Measurements from ENCODE around the gene CACNA1I.

CACNA1I gene

DNA sequence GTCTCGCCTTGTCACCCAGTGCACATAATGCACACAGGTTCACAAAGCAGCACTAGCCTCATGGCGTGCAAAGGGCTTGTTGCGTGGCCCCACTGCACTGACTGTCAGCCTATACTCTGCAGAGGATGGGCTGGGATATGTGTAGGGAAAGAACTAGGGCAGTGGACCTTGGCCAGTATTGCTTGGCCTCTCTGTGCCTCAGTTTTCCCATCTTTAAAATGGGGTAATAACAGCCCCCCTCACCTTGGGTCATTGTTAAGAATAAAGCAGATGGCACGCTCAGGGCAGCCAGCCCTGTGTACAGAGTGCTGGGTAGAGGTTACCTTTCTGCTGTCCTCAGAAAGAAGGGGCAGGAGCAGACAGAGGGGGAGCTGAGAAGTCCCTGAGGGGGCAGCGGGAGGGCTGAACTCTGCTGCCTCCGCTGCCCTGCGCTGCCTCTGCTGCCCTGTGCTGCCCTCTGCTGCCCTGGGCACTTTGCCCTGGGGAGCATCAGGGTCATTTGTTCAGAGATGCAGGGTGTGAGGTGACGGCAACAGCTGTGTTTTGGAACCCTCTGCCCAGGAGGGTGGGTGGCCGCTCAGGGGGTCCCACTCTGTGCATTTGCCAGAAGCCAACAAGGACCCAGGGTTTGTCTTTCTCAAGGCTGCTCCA is 71.2 kb downstream of the CACNA1I start:
- Mint-ChIP-seq H3K4me1 (ENCODE audit: low read depth) (no peaks in the 10 kb centered on the region), H3K4me3 (no peak overlapping the region), H3K27me3 (peaks cover 10% of the 10 kb centered on the region), H3K36me3 (ENCODE audit: low read depth) (no peaks in the 10 kb centered on the region), H3K27ac (no peak overlapping the region), H3K9me3 (no peaks in the 10 kb centered on the region)
- intact Hi-C loops (cut with micrococcal nuclease) = no loop called here

DNA sequence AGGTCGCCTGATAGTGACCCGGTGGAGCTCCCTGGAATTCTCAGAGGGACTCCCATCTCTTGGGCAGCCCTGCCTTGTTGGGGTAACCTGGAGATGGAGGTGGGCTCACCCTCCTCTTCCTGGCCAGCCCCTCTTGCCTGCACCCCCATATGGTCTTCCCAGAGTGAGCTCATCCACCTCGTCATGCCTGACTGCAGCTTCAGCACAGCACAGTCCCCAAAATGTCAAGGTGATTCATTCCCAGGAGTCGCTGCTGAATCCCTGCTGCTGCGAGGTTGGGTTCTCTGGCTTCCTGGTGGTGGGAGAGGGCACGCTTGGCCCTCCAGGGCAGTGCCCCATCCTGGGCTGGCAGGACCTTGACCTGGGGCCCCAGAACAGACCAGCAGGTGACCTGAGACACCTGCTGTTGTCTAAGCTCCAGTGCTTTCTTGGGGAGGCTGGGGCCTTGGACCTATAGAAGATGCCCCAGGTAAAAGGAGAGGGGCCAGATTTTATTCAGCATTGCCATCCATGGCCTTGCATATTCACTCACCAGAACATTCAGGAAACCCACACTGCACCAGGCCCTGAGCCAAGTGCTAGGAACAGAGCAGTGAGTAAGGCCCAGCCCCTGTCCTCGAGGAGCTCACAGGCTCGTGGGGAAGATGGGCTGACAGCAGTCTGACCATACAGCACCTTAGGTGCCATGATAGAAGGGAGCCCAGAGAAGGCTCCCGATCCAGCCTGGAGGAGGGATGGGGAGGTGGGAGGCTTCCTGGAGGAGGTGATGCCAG is 72.9 kb downstream of the CACNA1I start:
- Mint-ChIP-seq H3K4me1 (ENCODE audit: low read depth) (no peaks in the 10 kb centered on the region), H3K9me3 (no peaks in the 10 kb centered on the region), H3K27ac (no peak overlapping the region), H3K4me3 (no peak overlapping the region), H3K27me3 (peaks cover 12% of the 10 kb centered on the region), H3K36me3 (ENCODE audit: low read depth) (no peaks in the 10 kb centered on the region)
- intact Hi-C loops (cut with micrococcal nuclease) = no loop called here

DNA sequence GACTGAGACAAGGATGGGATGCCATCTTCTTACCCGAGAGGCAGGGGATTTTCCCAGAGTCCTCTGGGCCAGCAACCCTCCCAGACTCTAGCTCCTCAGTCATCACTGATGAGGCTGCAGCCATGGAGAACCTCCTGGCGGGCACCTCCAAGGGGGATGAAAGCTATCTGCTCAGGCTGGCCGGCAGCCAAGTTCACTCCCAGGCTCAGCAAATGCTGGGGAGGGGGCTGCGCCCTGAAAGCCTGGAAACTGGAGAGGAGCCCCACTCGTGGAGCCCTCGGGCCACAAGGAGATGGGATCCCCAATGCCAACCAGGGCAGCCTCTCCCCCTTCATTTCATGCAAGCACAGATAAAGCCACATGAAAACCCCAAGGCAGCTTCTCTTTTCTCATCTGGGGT is 75.0 kb downstream of the CACNA1I start:
- H3K36me3 Mint-ChIP-seq (ENCODE audit: low read depth) = no peaks in the 10 kb centered on the region
- intact Hi-C loops (cut with micrococcal nuclease) = no loop called here
- H3K4me3 Mint-ChIP-seq = no peak overlapping the region
- H3K4me1 Mint-ChIP-seq (ENCODE audit: low read depth) = no peaks in the 10 kb centered on the region
- no peak overlapping the region for H3K27ac Mint-ChIP-seq
- H3K27me3 Mint-ChIP-seq = peaks cover 12% of the 10 kb centered on the region
- no peaks in the 10 kb centered on the region for H3K9me3 Mint-ChIP-seq

DNA sequence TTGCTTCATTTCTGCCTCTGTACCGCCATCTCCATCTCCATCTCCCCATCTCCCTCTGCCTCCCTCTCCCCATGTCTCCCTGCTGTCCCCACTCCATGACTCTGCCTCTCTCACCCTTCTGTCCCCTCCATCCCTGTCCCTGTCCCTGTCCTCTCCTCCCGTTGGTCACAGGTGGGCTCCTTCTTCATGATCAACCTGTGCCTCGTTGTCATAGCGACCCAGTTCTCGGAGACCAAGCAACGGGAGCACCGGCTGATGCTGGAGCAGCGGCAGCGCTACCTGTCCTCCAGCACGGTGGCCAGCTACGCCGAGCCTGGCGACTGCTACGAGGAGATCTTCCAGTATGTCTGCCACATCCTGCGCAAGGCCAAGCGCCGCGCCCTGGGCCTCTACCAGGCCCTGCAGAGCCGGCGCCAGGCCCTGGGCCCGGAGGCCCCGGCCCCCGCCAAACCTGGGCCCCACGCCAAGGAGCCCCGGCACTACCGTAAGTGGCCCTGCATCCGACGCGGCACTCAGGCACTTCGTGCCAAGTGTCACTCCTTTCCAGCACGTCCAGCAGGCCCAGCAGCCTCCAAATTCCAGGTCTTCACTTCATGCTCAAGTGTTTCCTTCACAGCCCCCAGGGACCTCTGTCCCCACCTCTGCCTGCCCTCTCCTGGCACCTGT is 76.0 kb downstream of the CACNA1I start:
- Mint-ChIP-seq H3K4me1 (ENCODE audit: low read depth) (no peaks in the 10 kb centered on the region), H3K9me3 (no peaks in the 10 kb centered on the region), H3K27ac (no peak overlapping the region), H3K27me3 (peaks cover 10% of the 10 kb centered on the region), H3K4me3 (no peak overlapping the region), H3K36me3 (ENCODE audit: low read depth) (no peaks in the 10 kb centered on the region)
- intact Hi-C loops (cut with micrococcal nuclease) = no loop called here

DNA sequence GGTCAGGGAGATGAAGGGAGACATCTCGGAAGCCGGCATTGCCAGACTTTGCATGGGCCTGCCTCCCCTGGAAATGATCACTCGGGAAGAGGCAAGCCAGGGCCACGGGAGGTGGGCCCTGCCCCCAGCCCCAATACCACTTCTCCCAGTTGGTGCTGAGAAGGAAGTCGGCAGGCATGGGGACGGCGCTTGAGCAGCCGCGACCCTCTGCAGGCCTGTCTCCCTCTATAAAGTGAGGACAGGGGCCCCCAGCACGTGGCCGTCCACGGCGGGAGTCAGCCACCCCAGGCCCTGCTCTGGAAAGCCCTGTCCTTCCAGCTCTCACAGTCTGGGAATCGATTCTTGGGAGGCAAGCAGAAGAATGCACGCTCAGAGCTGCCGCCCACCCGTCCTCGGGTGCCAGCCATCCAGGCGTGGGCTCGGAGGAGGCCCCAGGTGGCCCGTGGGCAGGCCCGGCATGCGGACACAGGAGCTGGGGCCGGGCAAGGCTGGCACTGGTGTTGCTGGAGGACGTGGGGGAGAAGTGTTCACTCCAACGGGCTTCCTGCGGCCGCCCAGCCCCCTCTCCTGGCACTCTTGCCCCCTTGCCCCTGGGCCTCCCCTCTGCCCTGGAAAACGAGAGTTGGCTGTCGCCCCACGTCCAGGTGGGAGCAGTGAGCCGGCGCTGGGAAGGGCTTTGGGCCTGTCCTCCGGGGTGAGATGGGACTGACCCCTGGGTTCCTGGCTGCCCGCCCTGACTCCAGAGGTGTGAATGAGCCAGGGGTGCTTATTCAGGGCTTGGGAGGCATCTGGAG is 77.5 kb downstream of the CACNA1I start:
- H3K9me3 Mint-ChIP-seq = no peaks in the 10 kb centered on the region

DNA sequence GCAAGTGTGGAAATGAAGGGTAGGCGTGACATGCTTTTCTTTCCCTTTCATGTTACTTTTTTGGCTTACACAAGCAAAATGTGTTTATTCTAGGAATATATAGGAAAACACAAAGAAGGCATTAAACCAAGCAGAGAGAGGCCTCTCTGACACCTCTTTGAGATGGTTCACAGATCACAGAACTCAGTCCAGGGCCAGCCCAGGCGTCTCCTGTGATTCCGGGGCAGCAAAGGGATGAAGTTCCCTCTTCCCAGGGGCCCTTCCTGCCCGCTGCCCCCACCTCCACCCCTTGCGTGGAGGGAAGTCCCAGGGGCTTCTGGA is 78.0 kb downstream of the CACNA1I start:
- intact Hi-C loops (cut with micrococcal nuclease) = no loop called here
- Mint-ChIP-seq H3K27me3 (peaks cover 2% of the 10 kb centered on the region), H3K4me1 (ENCODE audit: low read depth) (no peaks in the 10 kb centered on the region), H3K9me3 (no peaks in the 10 kb centered on the region), H3K4me3 (no peak overlapping the region), H3K27ac (no peak overlapping the region), H3K36me3 (ENCODE audit: low read depth) (no peaks in the 10 kb centered on the region)

More for the DNA sequence above, 77.5 kb downstream of the CACNA1I start:
- H3K27me3 Mint-ChIP-seq = peaks cover 2% of the 10 kb centered on the region
- H3K27ac Mint-ChIP-seq = no peak overlapping the region
- intact Hi-C loops (cut with micrococcal nuclease) = no loop called here
- no peak overlapping the region for H3K4me3 Mint-ChIP-seq
- H3K36me3 Mint-ChIP-seq (ENCODE audit: low read depth) = no peaks in the 10 kb centered on the region
- no peaks in the 10 kb centered on the region for H3K4me1 Mint-ChIP-seq (ENCODE audit: low read depth)

DNA sequence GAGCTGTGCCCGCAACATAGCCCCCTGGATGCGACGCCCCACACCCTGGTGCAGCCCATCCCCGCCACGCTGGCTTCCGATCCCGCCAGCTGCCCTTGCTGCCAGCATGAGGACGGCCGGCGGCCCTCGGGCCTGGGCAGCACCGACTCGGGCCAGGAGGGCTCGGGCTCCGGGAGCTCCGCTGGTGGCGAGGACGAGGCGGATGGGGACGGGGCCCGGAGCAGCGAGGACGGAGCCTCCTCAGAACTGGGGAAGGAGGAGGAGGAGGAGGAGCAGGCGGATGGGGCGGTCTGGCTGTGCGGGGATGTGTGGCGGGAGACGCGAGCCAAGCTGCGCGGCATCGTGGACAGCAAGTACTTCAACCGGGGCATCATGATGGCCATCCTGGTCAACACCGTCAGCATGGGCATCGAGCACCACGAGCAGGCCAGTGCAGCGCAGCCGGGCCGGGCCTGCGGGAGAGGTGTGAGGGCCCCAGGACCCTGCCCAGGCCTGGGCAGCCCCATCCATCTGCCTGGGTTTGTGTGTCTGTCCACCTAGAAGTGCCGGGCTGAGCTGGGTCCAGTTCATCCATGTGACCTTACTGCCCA is 79.0 kb downstream of the CACNA1I start:
- H3K27me3 Mint-ChIP-seq = peaks cover 2% of the 10 kb centered on the region
- H3K36me3 Mint-ChIP-seq (ENCODE audit: low read depth) = no peaks in the 10 kb centered on the region
- no peak overlapping the region for H3K4me3 Mint-ChIP-seq
- intact Hi-C loops (cut with micrococcal nuclease) = no loop called here
- no peak overlapping the region for H3K27ac Mint-ChIP-seq
- no peaks in the 10 kb centered on the region for H3K9me3 Mint-ChIP-seq
- no peaks in the 10 kb centered on the region for H3K4me1 Mint-ChIP-seq (ENCODE audit: low read depth)

DNA sequence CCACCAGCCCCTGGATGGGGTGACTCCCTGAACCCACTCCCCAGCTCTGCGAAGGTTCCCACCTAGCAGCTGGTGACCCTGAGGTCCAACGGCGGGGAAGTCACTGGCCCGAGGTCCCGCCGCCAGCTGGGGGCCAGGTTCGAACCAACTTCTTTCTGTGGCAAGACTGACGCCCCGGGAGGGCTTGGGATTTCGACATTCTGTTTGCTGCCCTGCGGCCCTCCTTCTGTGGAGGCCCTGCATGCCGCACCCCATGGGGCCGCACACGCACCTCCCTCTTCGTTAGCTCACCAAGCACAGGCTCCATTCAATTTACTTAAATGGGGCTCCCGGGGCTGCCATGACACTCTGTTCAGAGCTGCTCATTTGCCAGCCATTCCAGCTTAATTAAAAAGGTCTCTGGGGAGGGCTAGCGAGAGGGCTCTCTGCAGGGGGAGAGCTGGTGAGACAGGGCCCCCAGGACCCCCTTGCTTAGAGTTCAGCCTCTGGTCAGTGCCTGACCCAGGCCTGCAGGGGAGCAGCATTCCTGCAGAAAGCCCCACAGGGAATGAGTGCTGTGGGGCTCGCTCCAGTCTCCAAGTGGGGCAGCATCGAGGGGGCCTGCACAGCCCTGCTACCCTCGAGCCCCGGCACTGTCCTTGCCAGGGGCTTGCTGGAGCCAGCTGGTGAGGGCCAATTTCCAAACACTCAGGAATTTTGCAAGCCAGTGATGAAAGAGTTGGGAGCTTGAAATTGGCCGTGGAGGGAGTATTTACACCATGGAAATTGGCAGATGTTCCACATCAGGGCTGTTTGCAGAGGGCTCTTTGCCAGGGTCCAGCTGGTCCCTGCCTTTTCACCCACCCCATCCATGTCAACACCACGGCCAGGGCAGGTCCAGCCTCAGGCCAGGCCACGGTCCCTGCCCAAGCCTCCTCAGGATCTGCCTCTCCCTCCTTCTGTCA is 80.8 kb downstream of the CACNA1I start:
- H3K27me3 Mint-ChIP-seq = peaks cover 9% of the 10 kb centered on the region
- H3K4me3 Mint-ChIP-seq = no peak overlapping the region
- H3K27ac Mint-ChIP-seq = no peak overlapping the region
- H3K36me3 Mint-ChIP-seq (ENCODE audit: low read depth) = no peaks in the 10 kb centered on the region
- intact Hi-C loops (cut with micrococcal nuclease) = no loop called here
- H3K4me1 Mint-ChIP-seq (ENCODE audit: low read depth) = no peaks in the 10 kb centered on the region
- no peaks in the 10 kb centered on the region for H3K9me3 Mint-ChIP-seq

DNA sequence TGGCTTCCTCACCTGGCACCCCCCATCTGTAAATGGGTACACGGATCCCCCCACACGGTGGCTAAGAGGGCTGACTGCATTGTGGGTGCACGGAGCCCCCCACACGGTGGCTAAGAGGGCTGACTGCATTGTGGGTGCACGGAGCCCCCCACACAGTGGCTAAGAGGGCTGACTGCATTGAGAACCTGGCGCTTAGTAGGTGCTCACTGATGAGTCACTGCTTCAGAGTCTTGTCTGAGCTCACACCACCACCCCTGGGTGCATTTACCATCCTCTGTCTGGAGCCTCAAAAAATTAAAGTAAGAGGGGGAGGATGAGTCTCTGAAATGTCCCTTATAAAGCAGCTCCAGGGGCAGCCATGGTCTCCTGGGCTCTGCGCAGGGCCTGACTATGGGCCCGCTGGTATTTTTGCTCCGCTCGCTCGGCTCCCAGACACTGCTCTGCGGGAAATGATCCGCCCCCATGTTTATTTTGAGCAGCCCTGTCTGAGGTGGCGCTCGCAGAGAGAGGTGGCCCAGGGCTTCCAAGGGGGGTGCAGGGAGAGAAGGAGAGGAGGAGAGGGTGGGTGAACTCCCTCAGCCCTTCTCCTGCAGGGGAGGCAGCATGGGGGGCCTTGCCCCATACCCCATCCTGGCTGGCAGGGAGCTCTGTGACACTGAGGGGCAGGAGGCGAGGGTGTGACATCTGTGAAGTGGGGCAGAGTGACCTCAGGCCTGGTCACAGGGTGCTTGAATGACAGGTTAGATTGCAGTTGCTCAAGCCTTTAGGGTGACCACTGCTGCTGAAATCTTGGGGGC is 82.6 kb downstream of the CACNA1I start:
- peaks cover 24% of the 10 kb centered on the region for H3K27me3 Mint-ChIP-seq
- intact Hi-C loops (cut with micrococcal nuclease) = no loop called here
- no peaks in the 10 kb centered on the region for H3K36me3 Mint-ChIP-seq (ENCODE audit: low read depth)
- H3K4me3 Mint-ChIP-seq = no peak overlapping the region
- H3K4me1 Mint-ChIP-seq (ENCODE audit: low read depth) = no peaks in the 10 kb centered on the region
- no peaks in the 10 kb centered on the region for H3K9me3 Mint-ChIP-seq
- no peak overlapping the region for H3K27ac Mint-ChIP-seq

DNA sequence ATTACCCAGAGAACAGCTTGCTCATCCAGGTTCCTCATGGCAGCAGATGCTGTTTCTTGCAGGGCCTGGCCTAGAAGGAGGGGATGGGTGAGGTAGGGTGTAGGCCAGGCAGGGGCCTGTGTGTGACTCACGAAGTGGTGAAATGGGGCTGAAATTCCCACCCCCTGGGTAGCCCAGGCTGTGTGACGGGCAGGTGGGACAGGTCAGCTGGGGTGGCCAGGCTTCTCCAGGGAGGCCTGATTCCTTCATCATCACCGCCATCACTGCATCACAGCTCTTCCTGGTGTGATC is 83.2 kb downstream of the CACNA1I start:
- intact Hi-C loops (cut with micrococcal nuclease) = no loop called here
- Mint-ChIP-seq H3K36me3 (ENCODE audit: low read depth) (no peaks in the 10 kb centered on the region), H3K9me3 (no peaks in the 10 kb centered on the region)

DNA sequence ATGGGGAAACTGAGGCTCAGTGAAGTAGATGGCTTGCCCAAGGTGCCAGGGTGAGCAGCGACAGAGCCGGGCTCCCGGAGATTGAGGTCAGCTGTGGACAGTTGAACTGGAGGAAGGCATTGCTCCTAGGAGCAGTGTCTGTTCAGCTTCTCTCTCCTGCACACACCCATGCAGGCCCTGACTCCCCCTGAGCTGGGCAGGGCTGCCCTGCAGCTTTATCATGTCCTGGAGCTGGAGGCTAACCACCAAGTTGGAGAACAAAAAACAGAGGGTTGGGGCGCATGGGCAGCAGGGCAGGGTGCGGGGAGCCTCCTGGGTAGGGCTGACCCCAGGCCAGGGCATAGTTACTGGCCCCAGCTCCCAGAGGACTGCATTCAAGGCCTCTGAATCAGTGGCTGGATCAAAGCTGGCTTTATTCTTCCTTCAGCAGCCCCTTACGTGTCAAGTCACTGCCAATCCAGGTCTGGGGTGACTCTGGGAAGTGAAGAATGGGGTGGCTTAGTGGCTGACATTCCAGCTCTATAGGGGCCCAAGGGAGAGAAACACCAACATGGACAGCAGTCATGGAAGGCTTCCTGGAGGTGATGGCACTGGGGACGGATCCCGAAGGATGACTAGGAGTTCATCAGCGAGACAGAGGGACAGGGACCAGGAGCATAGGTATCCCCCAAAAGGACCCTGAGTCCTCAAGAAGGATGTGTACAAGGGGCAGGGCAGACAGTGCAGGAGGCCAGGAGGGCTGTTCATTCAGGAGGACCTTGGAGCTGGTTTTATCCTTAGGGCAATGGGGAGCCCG is 83.8 kb downstream of the CACNA1I start:
- no peak overlapping the region for H3K4me3 Mint-ChIP-seq
- H3K27ac Mint-ChIP-seq = no peak overlapping the region
- H3K4me1 Mint-ChIP-seq (ENCODE audit: low read depth) = no peaks in the 10 kb centered on the region
- H3K27me3 Mint-ChIP-seq = peaks cover 32% of the 10 kb centered on the region
- no peaks in the 10 kb centered on the region for H3K36me3 Mint-ChIP-seq (ENCODE audit: low read depth)
- intact Hi-C loops (cut with micrococcal nuclease) = no loop called here
- no peaks in the 10 kb centered on the region for H3K9me3 Mint-ChIP-seq

More for the DNA sequence above, 83.2 kb downstream of the CACNA1I start:
- H3K4me1 Mint-ChIP-seq (ENCODE audit: low read depth) = no peaks in the 10 kb centered on the region
- H3K4me3 Mint-ChIP-seq = no peak overlapping the region
- H3K27me3 Mint-ChIP-seq = peaks cover 26% of the 10 kb centered on the region
- H3K27ac Mint-ChIP-seq = no peak overlapping the region

DNA sequence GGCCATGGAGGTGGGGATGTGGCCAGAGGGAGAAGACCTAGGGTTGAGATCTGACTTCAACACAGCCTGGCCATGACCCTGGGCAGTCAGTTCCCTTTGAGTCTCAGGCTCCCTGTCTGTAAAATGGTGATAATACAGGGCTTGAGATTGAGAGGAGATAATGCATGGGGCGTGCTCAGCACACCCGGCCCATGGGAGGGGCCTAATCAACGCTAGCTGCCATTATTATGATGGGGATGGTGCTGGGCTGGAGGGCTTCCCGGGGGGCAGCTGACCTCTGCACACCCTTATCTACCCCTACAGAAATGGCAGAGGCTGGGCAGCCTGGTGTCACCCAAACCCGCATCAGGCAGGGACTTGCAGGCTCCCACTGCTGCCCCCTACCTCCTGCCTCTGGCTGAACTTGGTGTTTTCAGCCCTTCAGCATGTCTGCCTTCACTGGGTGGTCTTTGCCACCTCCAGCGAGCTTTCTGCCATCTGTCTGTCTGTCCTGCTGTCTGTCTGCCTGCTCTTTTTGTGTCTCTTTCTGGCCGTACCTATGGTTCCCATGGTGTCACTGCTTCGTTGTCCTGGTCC is 84.5 kb downstream of the CACNA1I start:
- H3K9me3 Mint-ChIP-seq = no peaks in the 10 kb centered on the region
- H3K36me3 Mint-ChIP-seq (ENCODE audit: low read depth) = no peaks in the 10 kb centered on the region
- no peak overlapping the region for H3K4me3 Mint-ChIP-seq
- H3K27me3 Mint-ChIP-seq = peaks cover 36% of the 10 kb centered on the region
- intact Hi-C loops (cut with micrococcal nuclease) = no loop called here
- H3K27ac Mint-ChIP-seq = no peak overlapping the region
- no peaks in the 10 kb centered on the region for H3K4me1 Mint-ChIP-seq (ENCODE audit: low read depth)

All from dendritic cell treated with granulocyte-macrophage colony-stimulating factor and Interleukin-4, amounts not matched to agents 40 ng/mL and 50 ng/mL, for 4 days (primary cell).